ENCODE results near the gene SELL. TPM values are rescaled to one million over a fixed set of nuclear protein-coding genes. Genes with fewer than 3 reads are reported as not detected.
"Not testable (repeated sequence)": the region's sequence is repeated elsewhere in the genome, so short reads cannot be mapped to it uniquely, and the experiment has no call there.

The SELL gene
- total and polyA plus RNA-seq, 2 of the 4 experiments (the other 2 are of a cell fraction): not detected

DNA sequence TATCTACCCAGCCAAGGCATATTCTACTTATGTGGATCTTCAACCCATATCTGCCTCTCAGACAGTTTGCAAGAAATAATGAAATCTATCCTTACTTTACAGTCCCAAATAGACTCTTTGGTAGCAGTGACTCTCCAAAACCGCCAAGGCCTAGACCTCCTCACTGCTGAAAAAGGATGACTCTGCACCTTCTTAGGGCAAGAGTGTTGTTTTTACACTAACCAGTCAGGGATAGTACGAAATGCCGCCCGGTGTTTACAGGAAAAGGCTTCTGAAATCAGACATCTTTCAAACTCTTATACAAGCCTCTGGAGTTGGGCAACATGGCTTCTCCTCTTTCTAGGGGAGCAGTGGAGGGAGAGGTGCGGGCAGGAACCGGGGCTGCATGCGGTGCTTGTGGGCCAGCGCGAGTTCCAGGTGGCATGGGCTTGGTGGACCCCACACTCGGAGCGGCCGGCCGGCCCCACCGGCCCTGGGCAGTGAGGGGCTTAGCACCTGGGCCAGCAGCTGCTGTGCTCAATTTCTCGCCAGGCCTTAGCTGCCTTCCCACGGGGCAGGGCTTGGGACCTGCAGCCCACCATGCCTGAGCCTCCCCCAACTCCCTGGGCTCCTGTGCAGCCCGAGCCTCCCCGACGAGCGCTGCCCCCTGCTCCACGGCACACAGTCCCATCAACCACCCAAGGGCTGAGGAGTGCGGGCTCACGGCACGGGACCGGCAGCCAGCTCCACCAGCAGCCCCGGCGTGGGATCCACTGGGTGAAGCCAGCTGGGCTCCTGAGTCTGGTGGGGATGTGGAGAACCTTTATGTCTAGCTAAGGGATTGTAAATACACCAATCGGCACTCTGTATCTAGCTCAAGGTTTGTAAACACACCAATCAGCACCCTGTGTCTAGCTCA lies 43.5 kb downstream of the SELL start:
- BruUV-seq (replicated peaks); DNase-seq; CTCF ChIA-PET: not testable (repeated sequence)

DNA sequence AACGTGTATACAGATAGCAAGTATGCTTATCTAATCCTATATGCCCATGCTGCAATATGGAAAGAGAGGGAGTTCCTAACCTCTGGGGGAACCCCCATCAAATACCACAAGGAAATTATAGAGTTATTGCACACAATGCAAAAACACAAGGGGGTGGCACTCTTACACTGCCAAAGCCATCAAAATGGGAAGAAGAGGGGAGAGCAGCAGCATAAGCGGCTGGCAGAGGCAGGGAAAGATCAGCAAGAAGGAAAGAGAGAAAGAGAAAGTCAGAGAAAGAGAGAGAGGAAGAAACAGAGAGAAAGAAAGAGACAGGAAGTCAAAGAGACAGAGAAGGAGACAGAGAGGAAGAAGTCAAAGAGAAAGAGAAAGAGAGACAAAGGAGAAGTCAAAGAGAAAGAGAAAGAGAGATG lies 44.2 kb downstream of the SELL start:
- H2AK9ac ChIP-seq (replicated peaks; ENCODE audit: low read depth, low read length, poor library complexity); H3K4me1 ChIP-seq (ENCODE audit: control insufficient read depth, insufficient read depth, low read length); H3K27me3 ChIP-seq (ENCODE audit: control insufficient read depth, insufficient read depth, low read length); DNase-seq; H3K9me3 ChIP-seq (ENCODE audit: control insufficient read depth, insufficient read depth, low read length); H4K5ac ChIP-seq (ENCODE audit: low read depth, low read length); H3K56ac ChIP-seq (ENCODE audit: extremely low read depth, insufficient read depth, low read length); H4K20me1 ChIP-seq (ENCODE audit: insufficient read depth, low read length); POLR2A ChIA-PET (ENCODE audit: unreplicated experiment); CTCF ChIA-PET; H3K79me1 ChIP-seq (ENCODE audit: low read depth in 1 of 2, low read length in 2 of 2); dilution Hi-C loops (cut with HindIII; ENCODE audit: low sequenced_read_pairs, unreplicated experiment); H3K9ac ChIP-seq (ENCODE audit: low read depth, low read length); H2BK120ac ChIP-seq (ENCODE audit: low read depth, low read length); H2BK20ac ChIP-seq (ENCODE audit: low read depth, low read length); H3K9me1 ChIP-seq (ENCODE audit: insufficient read depth, low read length); H3K4ac ChIP-seq (ENCODE audit: low read depth, low read length); BruUV-seq (replicated peaks); H3K18ac ChIP-seq (ENCODE audit: low read depth, low read length); H3K27ac ChIP-seq (ENCODE audit: insufficient read depth, low read length); intact Hi-C loops (cut with micrococcal nuclease); H3K23ac ChIP-seq (ENCODE audit: low read depth, low read length); ATAC-seq (ENCODE audit: low read depth); H3K4me2 ChIP-seq (ENCODE audit: low read depth, low read length); H2BK5ac ChIP-seq (ENCODE audit: low read depth, low read length, poor library complexity, severe bottlenecking); H2BK15ac ChIP-seq (ENCODE audit: low read depth, low read length); H3K14ac ChIP-seq (replicated peaks; ENCODE audit: low read depth, low read length); H3K4me3 ChIP-seq (ENCODE audit: insufficient read depth, low read depth, low read length); in situ Hi-C loops (cut with MboI; ENCODE audit: low sequenced_read_pairs); H4K91ac ChIP-seq (ENCODE audit: insufficient read depth, low read depth, low read length); H3K36me3 ChIP-seq (ENCODE audit: control insufficient read depth, insufficient read depth, low read length); H2AFZ ChIP-seq (replicated peaks; ENCODE audit: low read length, poor library complexity); H2AK5ac ChIP-seq (ENCODE audit: low read depth, low read length); H4K8ac ChIP-seq (ENCODE audit: low read depth in 2 of 2, low read length in 2 of 2): not testable (repeated sequence)
- no CpG with 5 or more reads among the region's 2 CpGs for WGBS, 2 experiments (ENCODE audit: extremely low coverage in 2 of 2, insufficient read length in 1 of 2)

More for the DNA sequence above, 43.5 kb downstream of the SELL start:
- H4K8ac ChIP-seq (ENCODE audit: low read depth in 2 of 2, low read length in 2 of 2); H4K20me1 ChIP-seq (ENCODE audit: insufficient read depth, low read length); H3K9ac ChIP-seq (ENCODE audit: low read depth, low read length); H3K23ac ChIP-seq (ENCODE audit: low read depth, low read length); H3K36me3 ChIP-seq (ENCODE audit: control insufficient read depth, insufficient read depth, low read length); H2BK20ac ChIP-seq (ENCODE audit: low read depth, low read length); H2AK5ac ChIP-seq (ENCODE audit: low read depth, low read length); H3K27ac ChIP-seq (ENCODE audit: insufficient read depth, low read length); H3K4me2 ChIP-seq (ENCODE audit: low read depth, low read length); H3K9me1 ChIP-seq (ENCODE audit: insufficient read depth, low read length); POLR2A ChIA-PET (ENCODE audit: unreplicated experiment); H3K4me1 ChIP-seq (ENCODE audit: control insufficient read depth, insufficient read depth, low read length); H2AFZ ChIP-seq (replicated peaks; ENCODE audit: low read length, poor library complexity); H3K4me3 ChIP-seq (ENCODE audit: insufficient read depth, low read depth, low read length); H3K9me3 ChIP-seq (ENCODE audit: control insufficient read depth, insufficient read depth, low read length); H2BK5ac ChIP-seq (ENCODE audit: low read depth, low read length, poor library complexity, severe bottlenecking); H3K27me3 ChIP-seq (ENCODE audit: control insufficient read depth, insufficient read depth, low read length); in situ Hi-C loops (cut with MboI; ENCODE audit: low sequenced_read_pairs); H4K5ac ChIP-seq (ENCODE audit: low read depth, low read length); intact Hi-C loops (cut with micrococcal nuclease); H3K18ac ChIP-seq (ENCODE audit: low read depth, low read length); H3K79me1 ChIP-seq (ENCODE audit: low read depth in 1 of 2, low read length in 2 of 2); H2AK9ac ChIP-seq (replicated peaks; ENCODE audit: low read depth, low read length, poor library complexity); H3K4ac ChIP-seq (ENCODE audit: low read depth, low read length); H3K14ac ChIP-seq (replicated peaks; ENCODE audit: low read depth, low read length); ATAC-seq (ENCODE audit: low read depth); H4K91ac ChIP-seq (ENCODE audit: insufficient read depth, low read depth, low read length); H2BK15ac ChIP-seq (ENCODE audit: low read depth, low read length); H3K56ac ChIP-seq (ENCODE audit: extremely low read depth, insufficient read depth, low read length); H2BK120ac ChIP-seq (ENCODE audit: low read depth, low read length); dilution Hi-C loops (cut with HindIII; ENCODE audit: low sequenced_read_pairs, unreplicated experiment): not testable (repeated sequence)
- no CpG with 5 or more reads among the region's 28 CpGs for WGBS, 2 experiments (ENCODE audit: extremely low coverage in 2 of 2, insufficient read length in 1 of 2)

All from IMR-90 (cell line).